NCI-H1417 treated with DMSO at 0.1 percent for 48 hours (cell line): ENCODE measurements around the gene GMDS.

ENCODE experiments used
- DNase-seq: peaks from one replicate; lab custom pipeline; 2025; lab: John Stamatoyannopoulos, UW

Gene GMDS

DNA sequence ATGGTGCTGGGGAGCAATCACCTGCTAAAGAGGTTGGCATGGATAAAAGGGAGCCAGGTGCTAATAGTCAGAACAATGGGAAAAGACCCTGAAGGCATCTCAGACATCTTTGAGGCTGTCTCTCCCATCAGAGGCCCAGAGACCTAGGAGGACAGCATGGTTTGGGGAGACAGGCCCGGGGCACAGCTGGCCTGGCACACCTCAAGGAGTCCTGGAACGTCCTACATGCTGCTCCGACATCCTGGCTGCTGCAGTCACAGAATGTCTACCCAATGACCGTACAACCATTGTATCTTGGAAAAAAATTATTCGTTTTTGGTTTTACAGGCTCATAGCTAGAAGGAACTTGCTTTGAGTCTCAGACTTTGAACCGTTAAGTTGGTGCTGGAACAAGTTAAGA, 4.4 kb downstream of the GMDS start:
- no peak for DNase-seq

DNA sequence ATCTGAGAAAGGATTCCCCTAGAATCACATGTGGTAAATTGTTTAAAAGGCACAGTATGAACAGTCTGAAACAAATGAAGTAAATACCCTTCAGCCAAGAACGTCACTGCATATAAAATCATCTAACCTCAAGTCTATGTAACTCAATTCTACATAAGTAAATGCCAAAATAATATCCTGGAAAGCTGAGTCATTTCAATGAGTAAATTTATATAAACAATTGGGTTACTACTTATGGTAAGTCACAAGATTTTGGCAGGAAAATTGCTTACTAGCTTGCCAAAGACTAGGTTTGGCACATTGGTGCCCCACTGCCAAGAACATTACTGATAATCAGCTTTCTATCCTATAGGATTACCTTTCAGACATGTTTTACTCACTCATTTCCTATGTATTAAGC, 8.4 kb downstream of the GMDS start:
- DNase-seq = no peak

DNA sequence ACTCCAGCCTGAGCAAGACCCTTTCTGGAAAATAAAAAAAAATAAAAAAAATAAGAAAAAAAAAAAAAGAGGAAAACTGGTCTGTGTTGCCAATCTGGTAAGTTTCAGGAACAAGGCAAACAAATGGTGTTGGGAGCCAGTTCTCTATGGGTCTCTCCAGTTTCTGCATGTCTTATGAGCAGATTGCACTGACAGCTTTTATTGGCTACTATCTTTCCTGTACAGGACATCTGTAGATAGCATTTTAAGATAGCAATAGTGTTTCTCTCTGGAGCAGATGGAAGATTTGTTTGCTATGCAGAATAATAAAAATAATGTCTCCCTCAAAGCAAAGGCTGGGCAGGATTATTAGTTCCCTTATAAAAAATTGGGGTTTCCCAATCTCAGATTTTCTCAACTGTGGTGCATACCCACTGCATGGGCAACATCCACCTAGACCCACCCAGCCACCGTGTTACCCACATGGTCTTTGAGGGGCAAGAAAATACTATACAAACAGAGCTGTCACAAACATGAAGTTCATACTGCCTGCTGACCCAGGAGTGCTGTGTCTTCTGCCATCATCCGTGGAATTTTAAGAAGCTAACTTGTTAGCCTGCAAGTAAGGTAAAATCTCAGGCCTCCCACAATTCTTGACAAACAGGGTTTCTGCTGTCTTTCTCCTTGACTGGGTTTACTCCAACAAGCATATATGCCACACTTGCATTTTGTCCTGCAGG, 9.5 kb downstream of the GMDS start:
- DNase-seq = no peak

DNA sequence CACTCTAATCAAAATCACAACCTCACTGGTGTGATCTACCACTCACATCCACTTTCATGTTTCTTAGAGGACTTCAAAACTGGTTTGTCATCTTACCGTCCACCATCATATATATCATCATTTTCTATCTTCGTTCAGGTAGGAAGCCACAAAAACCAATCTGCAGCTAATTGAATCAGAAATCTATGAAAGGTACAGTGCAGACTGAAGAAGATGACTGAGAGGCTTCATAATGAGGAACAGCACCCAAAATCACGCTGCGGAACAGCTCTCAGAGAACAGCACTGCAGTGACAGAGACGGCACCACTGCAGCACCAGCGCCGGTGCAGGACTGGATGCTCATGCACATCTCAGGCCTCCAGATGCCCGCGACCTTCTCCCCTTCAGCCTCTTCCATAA, 13.0 kb downstream of the GMDS start:
- DNase-seq = no peak

DNA sequence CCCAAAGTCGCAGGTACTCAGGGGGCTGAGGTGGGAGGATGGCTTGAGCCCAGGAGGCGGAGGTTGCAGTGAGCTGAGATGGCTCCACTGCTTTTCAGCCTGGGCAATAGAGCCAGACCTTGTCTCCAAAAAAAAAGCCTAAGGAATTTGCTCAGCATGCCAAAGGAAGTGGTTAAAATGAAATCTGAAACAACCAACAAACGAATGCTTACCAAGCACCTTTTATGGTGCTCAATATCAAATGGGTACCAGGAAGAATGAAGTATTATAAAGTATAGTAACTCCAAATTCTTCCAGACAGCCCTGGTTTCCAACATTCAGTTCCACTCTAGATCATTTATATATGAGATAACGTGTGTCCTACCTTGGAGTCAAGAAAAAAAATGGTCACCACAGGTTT, 14.0 kb downstream of the GMDS start:
- DNase-seq = no peak

DNA sequence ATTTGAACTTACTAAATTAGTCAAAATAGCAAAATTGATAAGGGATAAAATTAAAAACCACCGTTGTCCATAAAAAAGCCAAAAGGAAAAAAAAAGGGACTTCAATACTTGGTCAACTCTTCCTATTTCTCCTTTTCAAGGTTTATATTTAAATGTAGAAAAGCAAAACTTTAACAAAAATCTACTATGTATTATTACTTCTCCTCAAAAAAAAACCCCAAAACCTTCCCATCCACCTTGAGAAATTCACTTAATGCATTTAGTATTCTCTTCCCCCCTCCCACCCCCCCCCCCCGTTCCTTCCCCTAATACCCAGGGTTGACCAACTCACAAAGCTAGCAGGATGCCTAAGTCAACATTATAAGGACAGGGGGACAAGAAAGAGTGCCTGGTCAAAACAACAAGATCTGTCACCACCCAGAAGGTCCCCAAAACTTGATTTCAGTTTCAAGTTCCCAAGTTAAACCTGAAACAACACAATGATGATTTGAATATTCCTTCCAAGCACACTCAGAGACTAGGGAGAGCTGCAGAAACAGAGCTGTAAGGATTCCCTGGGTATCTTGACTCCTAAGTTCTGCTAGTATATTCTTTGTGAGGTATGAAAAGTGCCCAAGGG, 14.6 kb downstream of the GMDS start:
- no peak for DNase-seq

DNA sequence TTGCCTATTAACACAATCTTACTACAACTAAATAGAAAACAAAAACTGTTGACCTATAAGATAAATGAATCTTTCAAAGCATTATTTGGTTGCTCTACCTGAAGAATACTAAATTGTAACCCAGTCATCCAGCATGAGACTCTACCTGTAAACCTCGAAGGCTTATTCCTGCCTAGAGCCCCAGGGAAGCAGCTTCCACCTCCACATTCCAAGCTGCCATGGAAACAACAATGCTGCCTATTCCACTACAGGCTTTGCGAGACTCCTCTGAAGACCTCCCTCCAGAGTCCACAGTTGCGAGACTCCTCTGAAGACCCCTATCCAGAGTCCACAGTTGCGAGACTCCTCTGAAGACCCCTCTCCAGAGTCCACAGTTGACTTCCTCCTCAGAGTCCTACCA, 15.7 kb downstream of the GMDS start:
- no peak for DNase-seq

DNA sequence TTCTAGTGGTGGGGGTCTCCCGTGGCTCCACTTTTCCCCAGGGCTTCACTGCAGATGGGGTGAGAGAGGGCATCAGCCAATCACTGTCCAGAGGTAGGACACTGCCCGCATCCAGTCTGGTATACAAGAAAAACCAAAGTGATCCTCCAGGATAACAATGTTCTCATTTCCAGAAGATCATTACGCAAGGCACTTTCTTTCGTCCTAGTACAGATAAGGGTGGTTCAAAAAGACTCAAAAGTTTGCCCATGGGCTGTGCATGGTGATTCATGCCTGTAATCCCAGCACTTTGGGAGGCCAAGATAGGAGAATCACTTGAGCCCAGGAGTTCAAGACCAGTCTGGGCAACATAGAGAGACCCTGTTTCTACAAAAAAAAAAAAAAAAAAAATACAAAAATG, 16.4 kb downstream of the GMDS start:
- DNase-seq = no peak

DNA sequence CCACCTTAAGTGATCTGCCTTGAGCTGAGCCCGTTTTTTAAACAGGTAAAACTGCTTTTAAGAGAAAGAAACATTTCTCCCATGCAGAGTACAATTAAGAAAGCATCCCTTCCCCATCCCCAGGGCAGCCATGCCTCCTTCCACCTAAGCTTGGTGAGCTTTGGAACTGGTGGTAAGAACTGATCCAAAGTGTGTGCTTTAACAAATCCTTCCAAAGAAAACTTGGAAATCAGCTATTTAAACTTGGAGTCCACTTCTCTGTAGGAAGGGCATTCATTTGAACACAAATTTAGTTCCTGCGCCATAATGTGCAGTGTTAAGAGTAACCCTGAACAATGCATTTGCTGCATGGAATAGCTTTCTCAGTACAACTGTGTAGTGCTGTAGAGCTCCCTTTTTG, 17.0 kb downstream of the GMDS start:
- DNase-seq = no peak

DNA sequence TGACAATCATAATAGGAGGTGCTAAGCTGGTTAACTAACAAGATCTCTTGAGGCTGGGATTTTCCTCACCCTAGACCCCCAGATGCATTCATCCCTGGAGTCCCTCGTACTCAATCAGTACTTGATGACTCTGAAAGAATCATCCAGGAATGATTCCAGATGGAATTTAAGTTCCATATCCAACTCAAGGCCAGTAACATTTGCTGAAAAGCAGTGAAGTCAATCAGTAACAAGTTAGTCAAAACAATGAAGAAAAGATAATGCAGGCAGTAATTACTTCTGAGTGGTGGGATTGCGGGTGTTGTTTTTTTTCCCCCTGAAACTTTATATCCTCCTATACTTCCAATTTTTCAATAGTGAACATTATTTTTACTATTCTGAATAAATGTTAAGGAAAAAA, 18.6 kb downstream of the GMDS start:
- DNase-seq = no peak

DNA sequence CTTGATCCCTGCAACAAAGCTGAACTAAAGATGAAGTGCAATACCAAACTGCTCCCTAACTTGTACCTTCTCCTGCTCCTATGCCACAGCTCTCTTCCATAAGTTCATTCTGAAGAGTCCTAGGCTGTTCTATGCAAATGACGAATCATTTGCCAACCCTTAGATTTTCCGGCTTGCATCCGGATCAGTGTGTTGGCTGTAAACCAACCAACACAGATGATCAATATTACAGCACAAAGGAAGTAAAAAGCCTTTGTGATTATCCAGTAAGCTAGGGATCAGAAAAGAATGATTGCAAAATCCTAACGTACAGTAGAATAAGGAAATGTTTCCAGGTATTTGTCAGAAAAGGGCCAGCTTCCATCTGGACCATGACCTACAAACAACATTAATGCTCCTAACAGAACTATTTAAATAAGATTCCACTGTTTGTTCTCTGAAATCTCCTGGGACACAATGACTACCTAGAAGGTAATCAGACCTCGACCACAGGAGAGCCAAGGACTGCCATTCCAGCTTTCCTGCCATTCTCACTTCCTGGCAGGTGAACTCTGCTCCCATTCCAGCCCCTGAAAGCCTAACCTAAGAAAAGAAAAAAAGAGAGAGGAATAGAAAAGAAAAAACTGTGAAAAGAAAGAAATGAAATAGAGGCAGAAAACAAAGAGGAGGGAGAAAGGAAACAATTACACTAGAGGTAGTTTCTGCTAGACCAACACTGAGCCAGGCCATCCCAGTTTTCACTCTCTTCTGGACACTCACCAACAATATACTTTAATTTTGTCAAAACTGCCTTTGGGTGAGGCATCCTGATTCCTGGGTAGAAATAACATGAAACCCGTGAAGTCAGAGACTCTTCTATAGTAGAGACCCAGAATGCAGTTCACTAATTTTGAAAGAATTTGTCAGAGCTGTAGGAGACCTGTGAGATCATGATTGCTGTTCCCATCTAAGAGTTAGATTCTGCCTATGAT, 19.7 kb downstream of the GMDS start:
- DNase-seq = no peak

DNA sequence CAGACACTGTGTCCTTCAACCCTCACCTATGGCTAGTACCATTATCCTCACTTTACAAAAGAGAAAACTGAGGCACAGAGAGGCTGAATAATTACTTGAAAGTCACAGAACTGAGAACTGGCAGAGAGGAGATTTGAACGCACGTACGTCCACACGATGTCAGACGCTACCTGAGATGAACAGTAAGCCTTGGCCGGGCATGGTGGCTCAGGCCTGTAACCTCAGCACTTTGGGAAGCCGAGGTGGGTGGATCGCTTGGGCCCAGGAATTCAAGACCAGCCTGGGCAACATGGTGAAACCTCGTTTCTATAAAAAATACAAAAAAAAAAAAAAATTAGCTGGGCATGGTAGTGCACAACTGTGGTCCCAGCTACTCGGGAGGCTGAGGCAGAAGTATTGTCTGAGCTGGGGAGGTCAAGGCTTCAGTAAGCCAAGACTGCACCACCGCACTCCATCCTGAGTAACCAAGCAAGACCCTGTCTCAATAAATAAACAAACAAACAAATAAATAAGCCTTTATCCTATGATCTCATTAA, 20.5 kb downstream of the GMDS start:
- DNase-seq = no peak

DNA sequence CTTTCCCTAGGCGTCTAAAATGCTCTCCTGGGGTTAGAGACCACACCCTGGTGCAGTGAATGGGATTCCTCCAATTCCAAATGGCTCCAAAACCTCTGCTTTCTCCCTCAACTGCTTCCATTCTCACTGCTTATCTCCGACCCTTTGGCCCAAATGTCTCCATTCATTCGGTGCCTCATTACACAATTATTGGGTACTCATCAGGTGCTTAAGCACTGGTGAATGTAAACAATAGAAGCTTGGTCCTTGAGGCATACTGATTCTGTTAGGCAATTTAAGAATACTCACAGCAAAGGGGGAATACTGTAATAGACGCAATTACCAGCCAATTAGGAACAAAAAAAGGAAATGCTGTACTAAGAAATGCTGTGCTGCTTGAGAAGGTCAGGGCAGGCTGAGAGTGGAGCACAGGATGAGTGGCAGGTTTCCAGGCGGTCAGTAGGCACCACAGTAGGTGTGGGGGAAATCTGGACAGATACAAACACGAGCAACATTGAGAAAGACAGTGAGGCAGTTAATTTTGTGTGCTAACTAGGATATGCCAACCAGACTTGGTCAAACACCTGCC, 23.0 kb downstream of the GMDS start:
- peak; percentile 61 for DNase-seq

DNA sequence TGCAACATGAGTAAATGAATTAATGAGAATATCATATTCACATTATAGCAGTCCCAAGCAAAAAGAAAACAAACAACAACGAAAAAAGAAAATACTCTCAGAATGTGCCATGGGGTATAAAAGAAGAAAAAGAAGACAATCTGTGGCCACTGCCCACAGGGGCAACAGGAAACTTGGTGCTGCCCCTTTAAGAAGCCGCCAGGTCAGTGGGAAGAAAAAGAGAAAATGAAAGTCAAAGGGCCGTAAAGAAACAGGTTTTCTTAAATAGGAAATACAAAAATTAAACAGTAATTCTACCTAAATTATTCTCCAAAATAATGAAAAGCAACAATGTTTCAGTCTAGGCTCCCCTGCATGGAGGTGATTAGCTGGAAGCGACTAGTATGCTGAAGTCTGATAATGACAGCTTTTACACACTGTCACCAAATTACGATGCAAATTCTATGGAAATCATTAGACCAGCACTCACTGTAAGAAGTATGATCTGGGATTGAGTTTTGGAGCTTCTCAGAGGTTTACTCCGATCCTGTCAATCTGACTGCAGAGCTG, 23.6 kb downstream of the GMDS start:
- no peak for DNase-seq

DNA sequence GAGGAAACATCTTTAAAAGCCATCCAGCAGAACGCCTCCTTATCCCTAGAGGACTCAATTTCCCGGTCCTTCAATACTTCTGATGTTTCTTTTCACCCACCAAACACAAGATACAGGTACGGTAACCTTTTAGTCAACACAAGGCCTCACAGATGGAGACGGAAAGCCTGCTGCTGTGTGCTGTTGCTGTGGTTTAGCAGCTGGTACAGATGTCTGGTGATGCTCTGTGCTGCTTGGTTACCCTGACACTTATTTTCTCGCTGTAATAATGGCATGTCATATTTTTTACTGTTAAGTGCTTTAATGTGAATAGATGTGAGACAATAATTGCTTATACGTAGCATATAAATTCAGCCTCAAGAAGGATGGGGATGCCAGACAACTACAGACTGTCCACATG, 25.3 kb downstream of the GMDS start:
- DNase-seq = peak; percentile 40

DNA sequence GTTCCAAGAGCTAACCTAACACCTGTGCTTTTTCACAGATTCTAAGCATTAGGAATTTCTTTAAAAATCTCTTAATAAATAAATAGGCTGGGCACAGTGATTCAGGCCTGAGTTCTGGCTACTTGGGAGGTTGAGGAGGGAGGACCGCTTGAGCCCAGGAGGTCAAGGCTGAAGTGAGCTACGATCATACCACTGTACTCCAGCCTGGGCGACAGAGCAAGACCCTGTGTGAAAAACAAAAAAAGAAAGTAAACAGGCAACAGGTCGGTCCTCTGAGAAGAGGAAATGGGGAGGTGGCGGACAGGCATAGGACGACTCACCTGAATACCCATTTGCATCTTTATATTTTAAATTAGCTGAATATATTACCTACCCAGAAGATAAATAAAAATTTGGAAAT, 26.5 kb downstream of the GMDS start:
- no peak for DNase-seq

DNA sequence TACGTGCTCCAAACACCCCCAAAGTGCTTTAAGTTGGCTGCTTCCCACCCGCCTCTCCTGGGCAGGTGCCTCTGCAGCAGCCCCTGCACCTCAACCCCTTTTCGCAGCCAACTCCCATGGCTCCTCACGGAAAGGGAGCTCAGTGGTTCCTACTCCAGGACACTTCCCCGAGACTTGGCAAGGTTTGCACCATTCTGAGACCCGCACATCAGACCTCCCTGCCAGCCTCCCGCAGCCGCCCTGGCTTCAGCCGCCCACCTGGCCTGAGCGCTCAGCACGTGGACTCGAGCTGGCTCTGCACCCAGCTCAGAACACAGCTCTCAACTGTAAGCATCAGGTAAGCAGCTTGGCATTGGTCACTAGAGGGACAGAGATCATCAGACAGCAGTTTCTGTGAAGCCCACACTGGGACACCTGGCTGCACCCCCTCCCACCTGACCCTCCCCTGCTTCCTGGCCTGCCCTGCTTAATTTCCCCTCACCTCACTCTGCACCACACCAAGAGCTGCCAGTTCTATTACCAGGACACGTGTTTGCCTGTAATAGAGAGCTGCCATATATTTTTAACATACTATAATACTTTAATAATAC, 28.5 kb downstream of the GMDS start:
- no peak for DNase-seq

DNA sequence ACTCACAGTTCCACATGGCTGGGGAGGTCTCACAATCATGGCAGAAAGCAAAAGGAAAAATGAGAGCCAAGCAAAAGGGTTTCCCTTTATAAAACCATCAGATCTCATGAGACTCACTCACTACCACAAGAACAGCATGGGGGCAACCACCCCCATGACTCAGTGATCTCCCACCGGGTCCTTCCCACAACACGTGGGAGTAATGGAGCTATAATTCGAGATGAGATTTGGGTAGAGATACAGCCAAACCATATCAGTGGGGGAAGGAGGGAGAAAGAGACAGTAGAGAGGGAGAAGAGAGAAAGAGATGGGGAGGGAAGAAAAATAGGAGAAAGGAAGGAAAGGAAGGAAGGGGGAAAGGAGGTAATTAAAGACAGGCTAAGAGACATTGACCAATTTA, 30.1 kb downstream of the GMDS start:
- DNase-seq = no peak

DNA sequence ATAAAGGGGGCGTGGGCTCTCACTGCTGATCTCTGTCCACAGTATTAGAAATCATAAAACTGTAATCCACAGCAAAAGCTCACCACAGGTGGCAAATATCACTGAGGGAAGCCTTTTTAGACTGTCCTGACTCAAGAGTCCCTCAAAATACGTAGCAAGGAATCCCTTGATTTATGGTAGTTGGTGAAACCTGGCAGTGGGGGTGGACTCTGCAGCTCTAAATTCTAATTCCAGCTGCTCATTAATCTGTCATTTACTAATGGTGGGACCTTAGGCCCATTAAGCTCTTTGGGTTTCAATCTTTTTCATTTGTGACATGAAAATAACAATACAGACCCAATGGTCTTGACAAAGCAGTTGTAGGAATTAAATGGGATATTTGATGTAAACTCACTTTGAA, 32.3 kb downstream of the GMDS start:
- DNase-seq = no peak

DNA sequence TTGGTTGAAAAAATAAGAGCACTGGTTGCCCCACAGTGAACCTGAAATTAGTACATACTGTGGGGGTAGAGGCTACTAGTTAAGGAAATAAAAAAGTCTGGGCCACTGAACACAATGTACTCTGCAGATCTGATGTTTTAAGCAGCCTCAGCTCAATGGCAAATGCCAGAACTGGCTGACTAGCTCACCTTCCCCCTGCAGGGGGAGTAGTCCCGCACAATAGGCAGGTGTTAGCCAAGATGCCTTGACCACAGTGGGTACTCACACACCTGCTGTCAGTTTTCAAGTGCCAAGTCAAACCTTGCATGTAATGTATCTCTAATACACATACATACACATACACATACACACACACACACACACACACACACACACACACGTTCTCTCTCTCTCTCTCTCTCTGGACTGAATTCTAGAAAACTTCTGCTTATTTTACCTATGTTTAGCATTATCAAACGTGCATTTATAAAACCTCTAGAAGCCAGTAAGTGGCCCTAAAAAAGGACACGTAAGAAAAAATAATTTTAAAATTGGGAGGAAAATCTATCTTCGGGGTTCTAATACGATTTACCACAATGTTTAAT, 36.1 kb downstream of the GMDS start:
- DNase-seq = no peak

DNA sequence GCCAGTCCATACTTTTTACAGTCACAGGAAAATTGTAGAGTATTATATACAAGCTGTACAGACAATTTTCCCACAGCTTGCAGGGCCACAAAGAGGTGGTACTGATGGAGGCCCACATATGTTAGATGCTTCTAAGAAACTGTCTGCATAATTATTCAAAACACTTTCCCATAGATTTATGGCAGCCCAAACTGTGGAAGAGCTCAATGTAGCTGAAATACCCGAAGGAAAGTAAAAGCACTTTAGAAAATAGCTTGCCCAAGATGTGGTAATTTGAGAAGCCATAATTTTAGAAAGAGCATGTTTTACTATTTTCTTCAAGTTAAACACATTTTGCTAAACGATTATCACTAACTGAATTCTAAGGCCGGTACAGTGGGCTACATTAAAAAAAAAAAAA, 36.9 kb downstream of the GMDS start:
- DNase-seq = no peak
